Gastroesophageal sphincter (tissue), 3 donors: Measurements from ENCODE around the gene MUC5AC.

Experiments used
- EP300 ChIP-seq: sonication (generic); formaldehyde crosslinking; IDR thresholded peaks from one replicate; pipeline ENCODE4 v1.6.1; 2017; ENCODE audit warnings: antibody characterized with exemption, mild to moderate bottlenecking
- POLR2A ChIP-seq, 2 donors: fragments of 450-650 bp; IDR thresholded peaks; one replicate each; pipeline ENCODE4 v1.6.1; 2017; ENCODE audit warnings: antibody characterized with exemption in 2 of 2, mild to moderate bottlenecking in 2 of 2, moderate library complexity in 1 of 2
- POLR2AphosphoS5 ChIP-seq: sonication (generic); formaldehyde crosslinking; IDR thresholded peaks from one replicate; pipeline ENCODE4 v1.6.1; 2017; ENCODE audit warnings: antibody characterized with exemption
- TF ChIP-seq, protein P1 (sequence below), 4 experiments: fragments of 200-600 bp in 2 of 4; fragments of 450-650 bp in 2 of 4; sonication (generic) in 1 of 4; IDR thresholded peaks; one replicate each; pipeline ENCODE4 v1.5.1; 2017 to 2019; ENCODE audit warnings: antibody characterized with exemption in 4 of 4, mild to moderate bottlenecking in 2 of 4, moderate library complexity in 2 of 4

DNA sequence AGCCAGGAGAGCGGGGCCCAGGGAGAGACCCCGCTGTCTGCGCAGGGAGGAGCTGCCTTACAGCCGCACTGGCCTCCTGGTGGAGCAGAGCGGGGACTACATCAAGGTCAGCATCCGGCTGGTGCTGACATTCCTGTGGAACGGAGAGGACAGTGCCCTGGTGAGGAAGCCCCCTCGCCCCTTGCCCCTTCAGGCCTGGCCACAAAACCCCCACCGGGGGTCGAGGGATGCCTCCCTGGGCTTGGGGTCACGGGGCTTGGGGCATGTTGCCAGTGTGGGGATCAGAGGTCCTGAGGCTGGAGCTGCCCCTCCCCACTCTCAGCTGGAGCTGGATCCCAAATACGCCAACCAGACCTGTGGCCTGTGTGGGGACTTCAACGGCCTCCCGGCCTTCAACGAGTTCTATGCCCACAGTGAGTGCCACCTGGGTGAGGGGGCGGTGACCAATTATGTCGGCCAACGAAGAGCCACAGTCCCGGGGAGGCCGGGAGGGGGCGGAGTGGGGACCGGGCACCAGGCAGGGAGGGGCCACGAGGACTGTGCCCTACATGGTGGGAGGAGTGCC is 69.3 kb downstream of the MUC5AC start:
- TF ChIP-seq, protein P1, sequence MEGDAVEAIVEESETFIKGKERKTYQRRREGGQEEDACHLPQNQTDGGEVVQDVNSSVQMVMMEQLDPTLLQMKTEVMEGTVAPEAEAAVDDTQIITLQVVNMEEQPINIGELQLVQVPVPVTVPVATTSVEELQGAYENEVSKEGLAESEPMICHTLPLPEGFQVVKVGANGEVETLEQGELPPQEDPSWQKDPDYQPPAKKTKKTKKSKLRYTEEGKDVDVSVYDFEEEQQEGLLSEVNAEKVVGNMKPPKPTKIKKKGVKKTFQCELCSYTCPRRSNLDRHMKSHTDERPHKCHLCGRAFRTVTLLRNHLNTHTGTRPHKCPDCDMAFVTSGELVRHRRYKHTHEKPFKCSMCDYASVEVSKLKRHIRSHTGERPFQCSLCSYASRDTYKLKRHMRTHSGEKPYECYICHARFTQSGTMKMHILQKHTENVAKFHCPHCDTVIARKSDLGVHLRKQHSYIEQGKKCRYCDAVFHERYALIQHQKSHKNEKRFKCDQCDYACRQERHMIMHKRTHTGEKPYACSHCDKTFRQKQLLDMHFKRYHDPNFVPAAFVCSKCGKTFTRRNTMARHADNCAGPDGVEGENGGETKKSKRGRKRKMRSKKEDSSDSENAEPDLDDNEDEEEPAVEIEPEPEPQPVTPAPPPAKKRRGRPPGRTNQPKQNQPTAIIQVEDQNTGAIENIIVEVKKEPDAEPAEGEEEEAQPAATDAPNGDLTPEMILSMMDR (IDR thresholded peaks at IDR 0.05): no peak
- TF ChIP-seq EP300 (no peak), POLR2AphosphoS5 (no peak), POLR2A (IDR thresholded peaks at IDR 0.05) (no peak)
